HEK293 (cell line): Measurements from ENCODE around the gene ANKAR.
"Not testable (repeated sequence)": the region's sequence is repeated elsewhere in the genome, so short reads cannot be mapped to it uniquely, and the experiment has no call there.

ENCODE experiments used
- CTCF ChIA-PET: fragments of 350-600 bp; formaldehyde crosslinking; extraction: SDS; loops from one replicate; lab custom pipeline; 2021; ENCODE audit warnings: antibody characterized with exemption; lab: Yijun Ruan, JAX
- POLR2A ChIA-PET: fragments of 300-600 bp; formaldehyde crosslinking; extraction: SDS; loops from one replicate; lab custom pipeline; 2020; ENCODE audit warnings: antibody characterized with exemption, inconsistent platforms; lab: Yijun Ruan, JAX
- H3K27ac ChIP-seq: fragments of 200-500 bp; sonication (Bioruptor generic); 2 replicates; pipeline ENCODE4 v1.5.1; 2014; ENCODE audit warnings: low read depth, low read length, control low read depth, inconsistent platforms; ENCODE audit errors: extremely low read depth
- H3K36me3 ChIP-seq, 2 experiments: fragments of 200-500 bp in 1 of 2; sonication (Bioruptor generic) in 1 of 2; 1 replicate in 1 of 2; 2 replicates in 1 of 2; pipeline ENCODE4 v1.5.1; 2014 to 2017; ENCODE audit warnings: inconsistent platforms in 2 of 2, low read length in 2 of 2; ENCODE audit not compliant: control insufficient read depth in 2 of 2, insufficient read depth in 1 of 2
- H3K4me1 ChIP-seq: fragments of 200-500 bp; sonication (Bioruptor generic); 2 replicates; pipeline ENCODE4 v1.5.1; 2014; ENCODE audit warnings: mild to moderate bottlenecking, low read length, inconsistent platforms; ENCODE audit not compliant: control insufficient read depth, insufficient read depth
- H3K4me3 ChIP-seq: 2 replicates; pipeline ENCODE4 v1.5.1; 2011; ENCODE audit warnings: low read depth, mild to moderate bottlenecking, control low read depth, low read length, moderate library complexity
- H3K9me3 ChIP-seq: fragments of 200-500 bp; sonication (Bioruptor generic); 2 replicates; pipeline ENCODE4 v1.5.1; 2014; ENCODE audit warnings: low read depth, low read length, inconsistent platforms; ENCODE audit not compliant: control insufficient read depth, insufficient read depth
- BCL11B ChIP-seq: fragments of 450-650 bp; formaldehyde crosslinking; IDR thresholded peaks from 2 replicates; pipeline ENCODE4 v1.5.1; 2016; ENCODE audit warnings: low read depth, missing biosample characterization, missing genetic modification characterization
- GFI1B ChIP-seq: fragments of 450-650 bp; formaldehyde crosslinking; IDR thresholded peaks from 2 replicates; pipeline ENCODE4 v1.5.1; 2016; ENCODE audit warnings: missing biosample characterization, missing genetic modification characterization
- GLIS1 ChIP-seq: fragments of 450-650 bp; formaldehyde crosslinking; IDR thresholded peaks from 2 replicates; pipeline ENCODE4 v1.5.1; 2016; ENCODE audit warnings: missing biosample characterization, missing genetic modification characterization
- KLF10 ChIP-seq: fragments of 450-650 bp; IDR thresholded peaks from 2 replicates; pipeline ENCODE4 v1.5.1; 2018; ENCODE audit warnings: missing biosample characterization, mild to moderate bottlenecking, missing genetic modification characterization
- RBAK ChIP-seq: fragments of 450-650 bp; formaldehyde crosslinking; IDR thresholded peaks from 2 replicates; pipeline ENCODE4 v1.5.1; 2016; ENCODE audit warnings: missing biosample characterization, missing genetic modification characterization
- SALL2 ChIP-seq: fragments of 450-650 bp; formaldehyde crosslinking; IDR thresholded peaks from 2 replicates; pipeline ENCODE4 v1.5.0; 2017; ENCODE audit warnings: missing biosample characterization, mild to moderate bottlenecking, missing genetic modification characterization, borderline replicate concordance
- SCRT1 ChIP-seq: fragments of 450-650 bp; formaldehyde crosslinking; IDR thresholded peaks from 2 replicates; pipeline ENCODE4 v1.5.1; 2016; ENCODE audit warnings: missing biosample characterization, missing genetic modification characterization, borderline replicate concordance
- SCRT2 ChIP-seq: fragments of 450-650 bp; formaldehyde crosslinking; IDR thresholded peaks from 2 replicates; pipeline ENCODE4 v1.5.1; 2016; ENCODE audit warnings: missing biosample characterization, missing genetic modification characterization
- SP2 ChIP-seq: fragments of 450-650 bp; formaldehyde crosslinking; IDR thresholded peaks from 2 replicates; pipeline ENCODE4 v1.5.1; 2016; ENCODE audit warnings: missing biosample characterization, missing genetic modification characterization
- ZBTB7A ChIP-seq: fragments of 450-650 bp; formaldehyde crosslinking; IDR thresholded peaks from 2 replicates; pipeline ENCODE4 v1.5.1; 2016; ENCODE audit warnings: low read depth, missing biosample characterization, missing genetic modification characterization
- ZFHX2 ChIP-seq: fragments of 450-650 bp; formaldehyde crosslinking; conservative IDR thresholded peaks from 2 replicates; pipeline ENCODE4 v1.5.1; 2016; ENCODE audit warnings: missing biosample characterization, missing genetic modification characterization
- ZFP3 ChIP-seq: fragments of 450-650 bp; formaldehyde crosslinking; IDR thresholded peaks from 2 replicates; pipeline ENCODE4 v1.5.1; 2016; ENCODE audit warnings: low read depth, missing biosample characterization, missing genetic modification characterization
- ZNF16 ChIP-seq: fragments of 450-650 bp; formaldehyde crosslinking; IDR thresholded peaks from 2 replicates; pipeline ENCODE4 v1.5.1; 2016; ENCODE audit warnings: low read depth, missing biosample characterization, missing genetic modification characterization
- ZNF2 ChIP-seq: fragments of 450-650 bp; formaldehyde crosslinking; IDR thresholded peaks from 2 replicates; pipeline ENCODE4 v1.5.1; 2016; ENCODE audit warnings: missing biosample characterization, missing genetic modification characterization
- ZNF335 ChIP-seq: fragments of 450-650 bp; formaldehyde crosslinking; conservative IDR thresholded peaks from 2 replicates; pipeline ENCODE4 v1.5.1; 2016; ENCODE audit warnings: missing biosample characterization, missing genetic modification characterization
- ZNF362 ChIP-seq: fragments of 450-650 bp; formaldehyde crosslinking; IDR thresholded peaks from 2 replicates; pipeline ENCODE4 v1.5.1; 2016; ENCODE audit warnings: missing biosample characterization, missing genetic modification characterization
- ZNF366 ChIP-seq: fragments of 450-650 bp; formaldehyde crosslinking; conservative IDR thresholded peaks from 2 replicates; pipeline ENCODE4 v1.5.1; 2016; ENCODE audit warnings: missing biosample characterization, missing genetic modification characterization
- ZNF423 ChIP-seq: fragments of 450-650 bp; formaldehyde crosslinking; IDR thresholded peaks from 2 replicates; pipeline ENCODE4 v1.5.1; 2016; ENCODE audit warnings: missing biosample characterization, missing genetic modification characterization
- ZNF560 ChIP-seq: fragments of 450-650 bp; formaldehyde crosslinking; IDR thresholded peaks from 2 replicates; pipeline ENCODE4 v1.5.1; 2017; ENCODE audit warnings: missing biosample characterization, missing genetic modification characterization, borderline replicate concordance
- ZNF843 ChIP-seq: fragments of 450-650 bp; formaldehyde crosslinking; IDR thresholded peaks from 2 replicates; pipeline ENCODE4 v1.5.1; 2016; ENCODE audit warnings: missing biosample characterization, missing genetic modification characterization

ANKAR gene

GRCh38 chr2:189661957-189662321 is 12.5 kb upstream of the ANKAR start:
- TF ChIP-seq ZNF16 (tag by site-specific recombination), result no peak
- TF ChIP-seq GLIS1 (tag by site-specific recombination), result no peak
- no peak for TF ChIP-seq ZNF423 (tag by site-specific recombination)
- TF ChIP-seq SCRT1 (tag by site-specific recombination), result peak; percentile 68; the same call in 1 of the 2 replicates
- TF ChIP-seq ZNF366 (tag by site-specific recombination), result no peak
- TF ChIP-seq ZBTB7A (tag by site-specific recombination), result no peak
- TF ChIP-seq SCRT2 (tag by site-specific recombination), result peak; percentile 91
- no peak for TF ChIP-seq ZNF2 (tag by site-specific recombination)
- no peak for TF ChIP-seq ZNF843 (tag by site-specific recombination)
- TF ChIP-seq ZFHX2 (tag by site-specific recombination), result no peak
- TF ChIP-seq KLF10 (tag by site-specific recombination), result no peak
- TF ChIP-seq ZNF560, result no peak
- no peak for TF ChIP-seq ZFP3 (tag by site-specific recombination)
- TF ChIP-seq ZNF335, result 0 out of 2 replicates have a peak, but pooled peaks have one; percentile 1
- no peak for TF ChIP-seq RBAK (tag by site-specific recombination)
- no peak for TF ChIP-seq SALL2 (tag by site-specific recombination)
- no peak for TF ChIP-seq GFI1B (tag by site-specific recombination)
- TF ChIP-seq BCL11B (tag by site-specific recombination), result no peak
- CTCF ChIA-PET, result interaction anchor here (0.6 to 4.0 kb wide), 15 partner anchors 12 to 760 kb away, joined by 3 to 38 read pairs (median 4); partner anchors contain the start of genes OSGEPL1 and SLC40A1
- POLR2A ChIA-PET, result interaction anchor here (1.0 to 2.0 kb wide), 3 partner anchors 12 to 101 kb away, joined by 3 to 10 read pairs (median 3); partner anchors contain the start of gene OSGEPL1
- no peaks in the 10 kb centered on the region for H3K9me3 ChIP-seq
- peaks cover 3 to 33% of the 10 kb centered on the region in 2 experiments for H3K36me3 ChIP-seq
- peaks cover 20% of the 10 kb centered on the region for H3K4me1 ChIP-seq
- H3K4me3 ChIP-seq, result peak overlapping the region; percentile 89
- H3K27ac ChIP-seq, result peak overlapping the region; percentile 76; the same call in 1 of the 2 replicates

DNA sequence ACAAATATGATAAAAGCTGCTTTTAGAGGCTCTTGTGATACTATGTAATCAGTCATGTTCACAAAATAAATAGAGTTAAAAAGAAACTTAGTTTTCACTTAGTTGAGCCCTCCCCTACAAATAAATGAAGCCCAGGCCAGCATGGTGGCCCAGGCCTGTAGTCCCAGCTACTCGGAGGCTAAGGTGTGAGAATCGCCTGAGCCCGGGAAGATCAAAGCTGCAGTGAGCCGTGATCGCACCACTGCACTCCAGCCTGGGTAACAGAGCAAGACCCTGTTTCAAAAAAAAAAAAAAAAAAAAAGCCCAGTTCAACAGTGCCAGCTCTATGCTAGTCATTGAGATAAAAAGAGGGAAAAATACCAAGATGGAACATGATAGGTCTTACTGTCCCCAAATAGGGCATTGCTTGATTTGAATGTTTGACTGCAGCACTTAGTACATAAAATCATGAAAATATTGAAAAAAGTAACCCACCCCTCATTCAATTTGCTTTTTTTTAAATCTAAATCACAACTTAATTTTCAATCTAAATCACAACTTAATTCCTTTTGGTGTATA is 11.7 kb upstream of the ANKAR start:
- peaks cover 3 to 41% of the 10 kb centered on the region in 2 experiments for H3K36me3 ChIP-seq
- H3K27ac ChIP-seq, result no peak overlapping the region; the same call in 1 of the 2 replicates
- TF ChIP-seq SP2 (tag by site-specific recombination) (no peak), ZNF362 (peak; percentile 54; the same call in 1 of the 2 replicates)
- H3K4me3 ChIP-seq, result peak overlapping the region; percentile 89
- no peaks in the 10 kb centered on the region for H3K9me3 ChIP-seq
- H3K4me1 ChIP-seq, result peaks cover 20% of the 10 kb centered on the region
- ChIA-PET POLR2A (interaction anchor here (0.6 kb wide), 1 partner anchor 9 kb away, joined by 3 read pairs; no protein-coding TSS in a partner anchor), CTCF (interaction anchor here (1.8 to 4.0 kb wide), 3 partner anchors 21 to 100 kb away, joined by 4 to 38 read pairs (median 7); partner anchors contain the start of gene OSGEPL1)

- not testable (repeated sequence) for H3K27ac ChIP-seq, H3K4me3 ChIP-seq, H3K9me3 ChIP-seq
- CTCF ChIA-PET, result interaction anchor here (0.5 to 4.0 kb wide), 3 partner anchors 10 to 118 kb away, joined by 5 to 38 read pairs (median 13); partner anchors contain the start of gene ANKAR
- Histone ChIP-seq H3K4me1 (peaks cover 20% of the 10 kb centered on the region), H3K36me3 (peaks cover 7 to 47% of the 10 kb centered on the region in 2 experiments)
- POLR2A ChIA-PET, result interaction anchor here (0.6 kb wide), 1 partner anchor 8 kb away, joined by 3 read pairs; no protein-coding TSS in a partner anchor
Observed at GRCh38 chr2:189663319-189663718, 11.2 kb upstream of the ANKAR start.
